HepG2 (cell line): ENCODE data around the gene MBLAC1. TPM values are rescaled to one million over a fixed set of nuclear protein-coding genes. Genes with fewer than 3 reads are reported as not detected.

ENCODE experiments used
- MATR3 ChIP-seq: sonication (generic); formaldehyde crosslinking; IDR thresholded peaks from 2 replicates; pipeline ENCODE4 v1.4.0; 2020; ENCODE audit warnings: missing genetic modification reagents
- MTF1 ChIP-seq: sonication (generic); formaldehyde crosslinking; IDR thresholded peaks from 2 replicates; pipeline ENCODE4 v1.5.0; 2020; ENCODE audit warnings: missing genetic modification reagents
- MXI1 ChIP-seq: IDR thresholded peaks from 3 replicates; pipeline ENCODE4 v1.6.1; 2012; ENCODE audit warnings: low read depth, low read length, inconsistent platforms, borderline replicate concordance
- NFATC3 ChIP-seq: sonication (generic); formaldehyde crosslinking; IDR thresholded peaks from 2 replicates; pipeline ENCODE4 v1.5.1; 2020; ENCODE audit warnings: mild to moderate bottlenecking, missing genetic modification reagents
- NPAS2 ChIP-seq: sonication (generic); formaldehyde crosslinking; IDR thresholded peaks from 2 replicates; pipeline ENCODE4 v1.8.0; 2022; ENCODE audit warnings: mild to moderate bottlenecking, missing genetic modification reagents, borderline replicate concordance
- NR1H2 ChIP-seq: sonication (generic); formaldehyde crosslinking; IDR thresholded peaks from 2 replicates; pipeline ENCODE4 v1.8.1; 2022; ENCODE audit warnings: low read depth, missing genetic modification reagents, borderline replicate concordance
- NR2F1 ChIP-seq, 2 experiments: fragments of 450-650 bp in 1 of 2; formaldehyde crosslinking in 1 of 2; IDR thresholded peaks; 2 replicates each; pipeline versions ENCODE4 v1.5.0 to v1.6.1; 2016 to 2020; ENCODE audit warnings: mild to moderate bottlenecking in 1 of 2, missing compliant biosample characterization in 1 of 2, missing genetic modification reagents in 1 of 2, moderate library complexity in 1 of 2
- PCBP1 ChIP-seq: fragments of 200-400 bp; formaldehyde crosslinking; IDR thresholded peaks from 2 replicates; pipeline ENCODE4 v1.6.1; 2017; ENCODE audit warnings: mild to moderate bottlenecking, low read depth, low read length, borderline replicate concordance
- POLR2AphosphoS5 ChIP-seq: IDR thresholded peaks from 2 replicates; pipeline ENCODE4 v1.6.1; 2012; ENCODE audit warnings: low read depth, low read length
- SAFB2 ChIP-seq: sonication (generic); formaldehyde crosslinking; IDR thresholded peaks from 2 replicates; pipeline ENCODE4 v1.5.1; 2020; ENCODE audit warnings: missing genetic modification reagents, low read depth, mild to moderate bottlenecking, borderline replicate concordance
- SMARCC2 ChIP-seq: fragments of 450-650 bp; IDR thresholded peaks from 2 replicates; pipeline ENCODE4 v1.6.1; 2017; ENCODE audit warnings: antibody characterized with exemption, mild to moderate bottlenecking
- SOX5 ChIP-seq: IDR thresholded peaks from 2 replicates; pipeline ENCODE4 v1.6.1; 2016; ENCODE audit warnings: borderline replicate concordance
- TBP ChIP-seq: sonication (generic); formaldehyde crosslinking; IDR thresholded peaks from 2 replicates; pipeline ENCODE4 v1.5.0; 2020; ENCODE audit warnings: missing genetic modification reagents
- TSC22D2 ChIP-seq: sonication (generic); formaldehyde crosslinking; IDR thresholded peaks from 2 replicates; pipeline ENCODE4 v1.5.1; 2020; ENCODE audit warnings: missing genetic modification reagents, mild to moderate bottlenecking, borderline replicate concordance
- ZNF432 ChIP-seq: sonication (generic); formaldehyde crosslinking; IDR thresholded peaks from 2 replicates; pipeline ENCODE4 v1.5.0; 2020; ENCODE audit warnings: missing genetic modification reagents, mild to moderate bottlenecking, borderline replicate concordance
- ZNF501 ChIP-seq: sonication (generic); formaldehyde crosslinking; IDR thresholded peaks from 2 replicates; pipeline ENCODE4 v1.5.1; 2020; ENCODE audit warnings: mild to moderate bottlenecking, moderate library complexity, missing genetic modification reagents
- ZNF512 ChIP-seq: sonication (generic); formaldehyde crosslinking; IDR thresholded peaks from 2 replicates; pipeline ENCODE4 v1.4.0; 2020; ENCODE audit warnings: mild to moderate bottlenecking, missing genetic modification reagents
- ZNF512B ChIP-seq: sonication (generic); formaldehyde crosslinking; IDR thresholded peaks from 2 replicates; pipeline ENCODE4 v1.5.1; 2020; ENCODE audit warnings: missing genetic modification reagents, mild to moderate bottlenecking, borderline replicate concordance
- ZNF691 ChIP-seq: sonication (generic); formaldehyde crosslinking; IDR thresholded peaks from 2 replicates; pipeline ENCODE4 v1.4.0; 2020; ENCODE audit warnings: missing genetic modification reagents, low read depth, mild to moderate bottlenecking, borderline replicate concordance
- ZNF766 ChIP-seq: sonication (generic); formaldehyde crosslinking; IDR thresholded peaks from 2 replicates; pipeline ENCODE4 v1.5.0; 2020; ENCODE audit warnings: missing genetic modification reagents, borderline replicate concordance
- ZNF878 ChIP-seq: sonication (generic); formaldehyde crosslinking; IDR thresholded peaks from 2 replicates; pipeline ENCODE4 v1.8.1; 2023; ENCODE audit warnings: mild to moderate bottlenecking, missing genetic modification reagents, moderate library complexity
- ZNF883 ChIP-seq: sonication (generic); formaldehyde crosslinking; IDR thresholded peaks from 2 replicates; pipeline ENCODE4 v1.5.1; 2020; ENCODE audit warnings: mild to moderate bottlenecking, missing genetic modification reagents; ENCODE audit errors: not compliant biosample characterization
- polyA plus RNA-seq, 8 experiments: library from polyadenylated mRNA; depleted of rRNA in 3 of 8; stranded (reverse) in 7 of 8; unstranded in 1 of 8; fragments of >200 nt; fragmentation: Illumina TruSeq in 4 of 8; extraction: Trizol in 4 of 8; gene quantifications; 2 replicates each; pipeline versions ENCODE4 v1.2.1 to v1.2.3, GENCODE V29; 2011 to 2016; ENCODE audit warnings: low read depth in 4 of 8, missing spikeins in 1 of 8, mixed read lengths in 1 of 8; ENCODE audit not compliant: insufficient read depth in 1 of 8
- total RNA-seq, 5 experiments: library from RNA; depleted of rRNA; stranded (reverse); fragments of >200 nt; fragmentation: Illumina TruSeq; extraction: Trizol; gene quantifications; 2 replicates each; pipeline ENCODE4 v1.2.3, GENCODE V29; 2016; ENCODE audit warnings: low read depth in 1 of 5

MBLAC1 gene
- total and polyA plus RNA-seq, 2 of the 13 experiments (the other 11 are each of a cell fraction or from before 2014, with no cell fraction given): 0.79 to 2.1 TPM

GRCh38 chr7:100101016-100101862 lies 25.5 kb upstream of the MBLAC1 start, which contains the start of the genes AP4M1 and MCM7 (continued):
- TF ChIP-seq ZNF501 (CRISPR knock-in tag) (0 out of 2 replicates have a peak, but pooled peaks have one; percentile 7), SMARCC2 (no peak), NFATC3 (CRISPR knock-in tag) (peak; percentile 89; the same call in 1 of the 2 replicates), NR1H2 (CRISPR knock-in tag) (peak; percentile 33; the same call in 1 of the 2 replicates), ZNF512 (CRISPR knock-in tag) (no peak), ZNF691 (CRISPR knock-in tag) (no peak), ZNF883 (CRISPR knock-in tag) (peak; percentile 72), PCBP1 (no peak), ZNF766 (CRISPR knock-in tag) (no peak), SOX5 (no peak), TBP (CRISPR knock-in tag) (no peak), NPAS2 (CRISPR knock-in tag) (no peak), POLR2AphosphoS5 (peak; percentile 48; the same call in 1 of the 2 replicates), SAFB2 (CRISPR knock-in tag) (no peak; the same call in 1 of the 2 replicates), MXI1 (peak; percentile 66; the same call in 1 of the 3 replicates), TSC22D2 (CRISPR knock-in tag) (no peak), MATR3 (no peak), ZNF512B (CRISPR knock-in tag) (peak; percentile 34; the same call in 1 of the 2 replicates), NR2F1 (CRISPR knock-in tag; IDR thresholded peaks at IDR 0.05) (no peak), ZNF878 (CRISPR knock-in tag) (peak; percentile 73; the same call in 1 of the 2 replicates), ZNF432 (CRISPR knock-in tag) (no peak), MTF1 (CRISPR knock-in tag) (no peak)
